Measurements from ENCODE around the gene EIF4G3.

- TF ChIP-seq CTCF (IDR thresholded peaks at IDR 0.05) (no peak), EP300 (IDR thresholded peaks at IDR 0.05; ENCODE audit: low read depth) (no peak), POLR2A (IDR thresholded peaks at IDR 0.05) (no peak)
These were observed 47.3 kb downstream of the EIF4G3 start for GRCh38 chr1:21129407-21129806.

Measured in transverse colon (tissue), 3 donors.